Transverse colon (tissue), 3 donors: ENCODE data around the gene RABEP2.
"Not testable (repeated sequence)": the region's sequence is repeated elsewhere in the genome, so short reads cannot be mapped to it uniquely, and the experiment has no call there.

Experiments used
- CTCF ChIP-seq, 5 experiments: fragments of 200-600 bp in 3 of 5; fragments of 450-650 bp in 2 of 5; sonication (generic) in 3 of 5; IDR thresholded peaks; 1 replicate in 2 of 5; 2 replicates in 3 of 5; pipeline ENCODE4 v1.5.1; 2016 to 2017; ENCODE audit warnings: antibody characterized with exemption in 5 of 5, inconsistent platforms in 3 of 5, mild to moderate bottlenecking in 2 of 5, moderate library complexity in 1 of 5
- POLR2A ChIP-seq: fragments of 450-650 bp; IDR thresholded peaks from one replicate; pipeline ENCODE4 v1.6.1; 2016; ENCODE audit warnings: antibody characterized with exemption, mild to moderate bottlenecking, moderate library complexity

GRCh38 chr16:28926284-28926683 lies 1.2 kb upstream of the RABEP2 start:
- TF ChIP-seq CTCF (IDR thresholded peaks at IDR 0.05); POLR2A: not testable (repeated sequence)
